GM12878 (cell line): ENCODE data around the gene NLRC5. TPM values are rescaled to one million over a fixed set of nuclear protein-coding genes. Genes with fewer than 3 reads are reported as not detected.

ENCODE experiments used
- BHLHE40 ChIP-seq, 2 experiments: fragments of 450-650 bp in 1 of 2; IDR thresholded peaks; 2 replicates each; pipeline ENCODE4 v1.6.1; 2011 to 2017; ENCODE audit warnings: low read depth in 2 of 2, borderline replicate concordance in 1 of 2, improper control_type of control experiment in 1 of 2, low read length in 1 of 2, mild to moderate bottlenecking in 1 of 2
- CBX5 ChIP-seq: sonication (generic); IDR thresholded peaks from 2 replicates; pipeline ENCODE4 v1.6.1; 2016; ENCODE audit warnings: low read depth, moderate library complexity, mild to moderate bottlenecking, inconsistent platforms
- E4F1 ChIP-seq: fragments of 450-650 bp; IDR thresholded peaks from 2 replicates; pipeline ENCODE4 v1.6.1; 2018; ENCODE audit warnings: borderline replicate concordance, mild to moderate bottlenecking; ENCODE audit not compliant: partially characterized antibody
- ETV6 ChIP-seq, 2 experiments: fragments of 450-650 bp in 1 of 2; IDR thresholded peaks in 1 of 2; conservative IDR thresholded peaks in 1 of 2; 2 replicates each; pipeline ENCODE4 v1.6.1; 2014; ENCODE audit warnings: antibody characterized with exemption in 1 of 2, borderline replicate concordance in 1 of 2, low read depth in 1 of 2, mild to moderate bottlenecking in 1 of 2, moderate library complexity in 1 of 2
- GABPA ChIP-seq: IDR thresholded peaks from 2 replicates; pipeline ENCODE4 v1.6.1; 2014; ENCODE audit warnings: antibody characterized with exemption, low read depth, mild to moderate bottlenecking, inconsistent platforms
- HDGF ChIP-seq: fragments of 450-650 bp; IDR thresholded peaks from 2 replicates; pipeline ENCODE4 v1.6.1; 2016; ENCODE audit warnings: antibody characterized with exemption
- MAX ChIP-seq: IDR thresholded peaks from 2 replicates; pipeline ENCODE4 v1.6.1; 2012; ENCODE audit warnings: low read depth, low read length, improper control_type of control experiment
- NFYA ChIP-seq: IDR thresholded peaks from 2 replicates; pipeline ENCODE4 v1.6.1; 2011; ENCODE audit warnings: low read depth, mild to moderate bottlenecking, low read length, improper control_type of control experiment, borderline replicate concordance
- NR2C1 ChIP-seq: fragments of 450-650 bp; IDR thresholded peaks from 2 replicates; pipeline ENCODE4 v1.6.1; 2017; ENCODE audit warnings: antibody characterized with exemption, mild to moderate bottlenecking, moderate library complexity
- RB1 ChIP-seq: fragments of 450-650 bp; formaldehyde crosslinking; IDR thresholded peaks from 2 replicates; pipeline ENCODE4 v1.6.1; 2017; ENCODE audit warnings: mild to moderate bottlenecking, borderline replicate concordance
- RBBP5 ChIP-seq: fragments of 200-600 bp; sonication (generic); conservative IDR thresholded peaks from 2 replicates; pipeline ENCODE4 v1.6.1; 2016
- SIN3A ChIP-seq: IDR thresholded peaks from 2 replicates; pipeline ENCODE4 v1.6.1; 2012; ENCODE audit warnings: low read depth, low read length, improper control_type of control experiment
- YY1 ChIP-seq: IDR thresholded peaks from 2 replicates; pipeline ENCODE4 v1.6.1; 2011; ENCODE audit warnings: low read depth, mild to moderate bottlenecking, low read length
- ZNF207 ChIP-seq: fragments of 450-650 bp; IDR thresholded peaks from 2 replicates; pipeline ENCODE4 v1.6.1; 2014; ENCODE audit warnings: antibody characterized with exemption, mild to moderate bottlenecking, borderline replicate concordance
- ZNF384 ChIP-seq: IDR thresholded peaks from 2 replicates; pipeline ENCODE4 v1.6.1; 2012; ENCODE audit warnings: low read depth, mild to moderate bottlenecking, low read length, improper control_type of control experiment, borderline replicate concordance
- polyA plus RNA-seq, 11 experiments: library from polyadenylated mRNA; depleted of rRNA in 4 of 11; unstranded in 6 of 11; stranded (reverse) in 5 of 11; fragments of >200 nt; fragmentation: Nextera tagmentation in 4 of 11; fragmentation: Illumina TruSeq in 1 of 11; extraction: Ambion mirVana in 4 of 11; extraction: Trizol in 1 of 11; gene quantifications; 1 replicate in 1 of 11; 2 replicates in 10 of 11; pipeline versions ENCODE4 v1.2.1 to v1.2.3, GENCODE V29; 2011 to 2016; ENCODE audit warnings: inconsistent platforms in 2 of 11, missing spikeins in 2 of 11, low read depth in 1 of 11
- total RNA-seq, 4 experiments: library from RNA; depleted of rRNA in 3 of 4; stranded (reverse); fragments of >200 nt in 3 of 4; fragmentation: Illumina TruSeq in 1 of 4; extraction: Trizol in 1 of 4; gene quantifications; 2 replicates each; pipeline versions ENCODE4 v1.2.1 to v1.2.3, GENCODE V29; 2013 to 2021
- TF ChIP-seq, protein P1 (sequence below): IDR thresholded peaks from 2 replicates; pipeline ENCODE4 v1.6.1; 2012; ENCODE audit warnings: mild to moderate bottlenecking, low read depth, low read length

NLRC5 gene
- total and polyA plus RNA-seq, 10 of the 15 experiments (the other 5 are each of a cell fraction or from before 2014, with no cell fraction given): 13.1 to 105 (median 57.3) TPM

- TF ChIP-seq RB1: no peak
- TF ChIP-seq BHLHE40 (IDR thresholded peaks at IDR 0.05; ENCODE audit: borderline replicate concordance in 1 of 2, low read depth in 2 of 2, low read length in 1 of 2): peak; percentile 76 to 87; a peak in 3 of 4 replicates
- TF ChIP-seq YY1: 0 out of 2 replicates have a peak, but pooled peaks have one; percentile 36
- no peak for TF ChIP-seq MAX
- TF ChIP-seq RBBP5: no peak
- no peak for TF ChIP-seq ZNF384
- TF ChIP-seq ETV6 (conservative IDR thresholded peaks at IDR 0.05 in 1 of 2, IDR thresholded peaks at IDR 0.05 in 1 of 2; ENCODE audit: borderline replicate concordance in 1 of 2, low read depth in 1 of 2): no peak
- no peak for TF ChIP-seq ZNF207
- TF ChIP-seq CBX5: no peak
- no peak for TF ChIP-seq NFYA
- TF ChIP-seq HDGF: no peak; the same call in 1 of the 2 replicates
- no peak for TF ChIP-seq NR2C1
- TF ChIP-seq E4F1: no peak
- TF ChIP-seq, protein P1, sequence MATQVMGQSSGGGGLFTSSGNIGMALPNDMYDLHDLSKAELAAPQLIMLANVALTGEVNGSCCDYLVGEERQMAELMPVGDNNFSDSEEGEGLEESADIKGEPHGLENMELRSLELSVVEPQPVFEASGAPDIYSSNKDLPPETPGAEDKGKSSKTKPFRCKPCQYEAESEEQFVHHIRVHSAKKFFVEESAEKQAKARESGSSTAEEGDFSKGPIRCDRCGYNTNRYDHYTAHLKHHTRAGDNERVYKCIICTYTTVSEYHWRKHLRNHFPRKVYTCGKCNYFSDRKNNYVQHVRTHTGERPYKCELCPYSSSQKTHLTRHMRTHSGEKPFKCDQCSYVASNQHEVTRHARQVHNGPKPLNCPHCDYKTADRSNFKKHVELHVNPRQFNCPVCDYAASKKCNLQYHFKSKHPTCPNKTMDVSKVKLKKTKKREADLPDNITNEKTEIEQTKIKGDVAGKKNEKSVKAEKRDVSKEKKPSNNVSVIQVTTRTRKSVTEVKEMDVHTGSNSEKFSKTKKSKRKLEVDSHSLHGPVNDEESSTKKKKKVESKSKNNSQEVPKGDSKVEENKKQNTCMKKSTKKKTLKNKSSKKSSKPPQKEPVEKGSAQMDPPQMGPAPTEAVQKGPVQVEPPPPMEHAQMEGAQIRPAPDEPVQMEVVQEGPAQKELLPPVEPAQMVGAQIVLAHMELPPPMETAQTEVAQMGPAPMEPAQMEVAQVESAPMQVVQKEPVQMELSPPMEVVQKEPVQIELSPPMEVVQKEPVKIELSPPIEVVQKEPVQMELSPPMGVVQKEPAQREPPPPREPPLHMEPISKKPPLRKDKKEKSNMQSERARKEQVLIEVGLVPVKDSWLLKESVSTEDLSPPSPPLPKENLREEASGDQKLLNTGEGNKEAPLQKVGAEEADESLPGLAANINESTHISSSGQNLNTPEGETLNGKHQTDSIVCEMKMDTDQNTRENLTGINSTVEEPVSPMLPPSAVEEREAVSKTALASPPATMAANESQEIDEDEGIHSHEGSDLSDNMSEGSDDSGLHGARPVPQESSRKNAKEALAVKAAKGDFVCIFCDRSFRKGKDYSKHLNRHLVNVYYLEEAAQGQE: no peak
- TF ChIP-seq GABPA: no peak
- TF ChIP-seq SIN3A: no peak
- TF ChIP-seq, all 136 proteins: peak for 20
These were observed 15.3 kb downstream of the NLRC5 start (continued) for GRCh38 chr16:57004387-57005250.
